Karpas-422 (cell line): ENCODE measurements around the gene RIPK3. TPM values are rescaled to one million over a fixed set of nuclear protein-coding genes. Genes with fewer than 3 reads are reported as not detected.
"Not testable (repeated sequence)": the region's sequence is repeated elsewhere in the genome, so short reads cannot be mapped to it uniquely, and the experiment has no call there.

ENCODE experiments used
- DNase-seq: peaks from one replicate; pipeline ENCODE4 v3.0.0-alpha.2; 2015
- H2AFZ ChIP-seq: fragments of 200-600 bp; sonication (generic); 2 replicates; pipeline ENCODE4 v1.6.1; 2014; ENCODE audit warnings: antibody characterized with exemption, low read length, mixed read lengths
- H3K27ac ChIP-seq: fragments of 200-600 bp; sonication (generic); 2 replicates; pipeline ENCODE4 v1.5.1; 2014; ENCODE audit warnings: mild to moderate bottlenecking, low read length, moderate library complexity
- H3K27me3 ChIP-seq: fragments of 200-600 bp; sonication (generic); 2 replicates; pipeline ENCODE4 v1.6.1; 2014; ENCODE audit warnings: low read length, mixed read lengths
- H3K36me3 ChIP-seq: fragments of 200-600 bp; sonication (generic); 2 replicates; pipeline ENCODE4 v1.6.1; 2014; ENCODE audit warnings: low read length, mixed read lengths; ENCODE audit not compliant: insufficient read depth
- H3K4me1 ChIP-seq: fragments of 200-600 bp; sonication (generic); 2 replicates; pipeline ENCODE4 v1.6.1; 2014; ENCODE audit warnings: mild to moderate bottlenecking, low read length, mixed read lengths
- H3K4me2 ChIP-seq: fragments of 200-600 bp; sonication (generic); 2 replicates; pipeline ENCODE4 v1.6.1; 2014; ENCODE audit warnings: low read length, low read depth, mild to moderate bottlenecking; ENCODE audit not compliant: poor library complexity, severe bottlenecking
- H3K4me3 ChIP-seq: fragments of 200-600 bp; sonication (generic); 2 replicates; pipeline ENCODE4 v1.5.1; 2014; ENCODE audit warnings: mild to moderate bottlenecking, antibody characterized with exemption, low read length, mixed read lengths
- H3K79me2 ChIP-seq: fragments of 200-600 bp; sonication (generic); 2 replicates; pipeline ENCODE4 v1.6.1; 2014; ENCODE audit warnings: mild to moderate bottlenecking, low read length, mixed read lengths
- H3K9ac ChIP-seq: fragments of 200-600 bp; sonication (generic); 2 replicates; pipeline ENCODE4 v1.6.0; 2014; ENCODE audit warnings: low read length
- H3K9me2 ChIP-seq: fragments of 200-600 bp; sonication (generic), shearing (Covaris generic); replicated peaks from 2 replicates; pipeline ENCODE4 v1.6.0; 2014; ENCODE audit warnings: mild to moderate bottlenecking, low read length, moderate library complexity; ENCODE audit not compliant: insufficient read depth
- H3K9me3 ChIP-seq: fragments of 300-700, 200-600 bp; sonication (generic); 2 replicates; pipeline ENCODE4 v1.6.1; 2014; ENCODE audit warnings: low read length, mixed read lengths
- H4K20me1 ChIP-seq: fragments of 200-600 bp; sonication (generic); 2 replicates; pipeline ENCODE4 v1.6.1; 2014; ENCODE audit warnings: mild to moderate bottlenecking, antibody characterized with exemption, low read length, low read depth; ENCODE audit not compliant: insufficient read depth
- total RNA-seq: library from RNA; depleted of rRNA; stranded (reverse); fragments of >200 nt; shearing (Covaris generic); gene quantifications from 2 replicates; pipeline ENCODE4 v1.2.3, GENCODE V29; 2014; ENCODE audit warnings: low replicate concordance

RIPK3 gene
- total RNA-seq, 1 experiment from 2014 or later: 2.3 TPM

GRCh38 chr14:24361326-24361725, 21.5 kb upstream of the RIPK3 start:
- no peak overlapping the region for H3K9ac ChIP-seq
- no peaks in the 10 kb centered on the region for H3K79me2 ChIP-seq
- no peak overlapping the region for H2AFZ ChIP-seq
- no peaks in the 10 kb centered on the region for H3K9me2 ChIP-seq
- no peaks in the 10 kb centered on the region for H3K9me3 ChIP-seq
- no peak overlapping the region for H3K27ac ChIP-seq
- no peak overlapping the region for H3K4me2 ChIP-seq
- no peaks in the 10 kb centered on the region for H3K36me3 ChIP-seq
- H4K20me1 ChIP-seq: no peaks in the 10 kb centered on the region
- no peak for DNase-seq
- H3K4me1 ChIP-seq: peaks cover 13% of the 10 kb centered on the region
- no peaks in the 10 kb centered on the region for H3K27me3 ChIP-seq
- no peak overlapping the region for H3K4me3 ChIP-seq

- DNase-seq: no peak
- no peak overlapping the region for H3K9ac ChIP-seq
- peaks cover 4% of the 10 kb centered on the region for H3K4me1 ChIP-seq
- H2AFZ ChIP-seq: no peak overlapping the region
- H3K4me2 ChIP-seq: no peak overlapping the region
- no peaks in the 10 kb centered on the region for H3K36me3 ChIP-seq
- H3K4me3 ChIP-seq: no peak overlapping the region
- no peaks in the 10 kb centered on the region for H3K9me2 ChIP-seq
- H3K27me3 ChIP-seq: no peaks in the 10 kb centered on the region
- H3K79me2 ChIP-seq: no peaks in the 10 kb centered on the region
- H3K9me3 ChIP-seq: no peaks in the 10 kb centered on the region
- H3K27ac ChIP-seq: no peak overlapping the region
- H4K20me1 ChIP-seq: no peaks in the 10 kb centered on the region
Observed at GRCh38 chr14:24360281-24360680, 20.5 kb upstream of the RIPK3 start.

- H3K27me3 ChIP-seq: no peaks in the 10 kb centered on the region
- no peaks in the 10 kb centered on the region for H3K9me3 ChIP-seq
- H3K79me2 ChIP-seq: no peaks in the 10 kb centered on the region
- H3K4me1 ChIP-seq: no peaks in the 10 kb centered on the region
- H3K27ac ChIP-seq: no peak overlapping the region
- H3K9me2 ChIP-seq: no peaks in the 10 kb centered on the region
- DNase-seq: no peak
- no peak overlapping the region for H3K9ac ChIP-seq
- H3K4me3 ChIP-seq: no peak overlapping the region
- no peak overlapping the region for H3K4me2 ChIP-seq
- H2AFZ ChIP-seq: no peak overlapping the region
- no peaks in the 10 kb centered on the region for H3K36me3 ChIP-seq
- H4K20me1 ChIP-seq: no peaks in the 10 kb centered on the region
Observed at GRCh38 chr14:24356208-24356607, 16.4 kb upstream of the RIPK3 start.

- Histone ChIP-seq H3K4me2 (no peak overlapping the region), H3K27ac (no peak overlapping the region), H2AFZ (no peak overlapping the region), H3K4me1 (no peaks in the 10 kb centered on the region), H3K79me2 (no peaks in the 10 kb centered on the region), H4K20me1 (no peaks in the 10 kb centered on the region), H3K4me3 (no peak overlapping the region), H3K27me3 (no peaks in the 10 kb centered on the region), H3K9me3 (no peaks in the 10 kb centered on the region), H3K9ac (no peak overlapping the region), H3K36me3 (no peaks in the 10 kb centered on the region), H3K9me2 (no peaks in the 10 kb centered on the region)
- DNase-seq: no peak
Observed at GRCh38 chr14:24355009-24355408, 15.2 kb upstream of the RIPK3 start.

- H3K79me2 ChIP-seq, H4K20me1 ChIP-seq, H3K27ac ChIP-seq, H3K4me3 ChIP-seq, H3K27me3 ChIP-seq, DNase-seq, H3K9me2 ChIP-seq, H3K4me1 ChIP-seq, H3K9me3 ChIP-seq, H3K36me3 ChIP-seq, H2AFZ ChIP-seq, H3K4me2 ChIP-seq, H3K9ac ChIP-seq: not testable (repeated sequence)
Observed at GRCh38 chr14:24354482-24354825, 14.7 kb upstream of the RIPK3 start.

- Histone ChIP-seq H3K4me1 (no peaks in the 10 kb centered on the region), H3K9me2 (no peaks in the 10 kb centered on the region), H4K20me1 (no peaks in the 10 kb centered on the region), H3K9ac (no peak overlapping the region), H3K79me2 (no peaks in the 10 kb centered on the region), H3K27me3 (no peaks in the 10 kb centered on the region), H3K4me3 (no peak overlapping the region), H2AFZ (no peak overlapping the region), H3K36me3 (no peaks in the 10 kb centered on the region), H3K27ac (no peak overlapping the region), H3K9me3 (no peaks in the 10 kb centered on the region), H3K4me2 (no peak overlapping the region)
- no peak for DNase-seq
Observed at GRCh38 chr14:24353559-24354481, 14.0 kb upstream of the RIPK3 start.

- no peaks in the 10 kb centered on the region for H4K20me1 ChIP-seq
- H3K9me3 ChIP-seq: no peaks in the 10 kb centered on the region
- no peak overlapping the region for H3K27ac ChIP-seq
- H2AFZ ChIP-seq: no peak overlapping the region
- H3K9ac ChIP-seq: no peak overlapping the region
- H3K36me3 ChIP-seq: no peaks in the 10 kb centered on the region
- no peak overlapping the region for H3K4me3 ChIP-seq
- H3K79me2 ChIP-seq: no peaks in the 10 kb centered on the region
- no peaks in the 10 kb centered on the region for H3K27me3 ChIP-seq
- no peaks in the 10 kb centered on the region for H3K4me1 ChIP-seq
- no peaks in the 10 kb centered on the region for H3K9me2 ChIP-seq
- no peak overlapping the region for H3K4me2 ChIP-seq
- DNase-seq: no peak
Observed at GRCh38 chr14:24351517-24351916, 11.7 kb upstream of the RIPK3 start.

GRCh38 chr14:24349742-24350141, 10.0 kb upstream of the RIPK3 start:
- DNase-seq: no peak
- H3K4me3 ChIP-seq: no peak overlapping the region
- H3K27ac ChIP-seq: no peak overlapping the region
- no peaks in the 10 kb centered on the region for H3K9me3 ChIP-seq
- H3K79me2 ChIP-seq: no peaks in the 10 kb centered on the region
- H2AFZ ChIP-seq: no peak overlapping the region
- no peaks in the 10 kb centered on the region for H3K9me2 ChIP-seq
- no peaks in the 10 kb centered on the region for H4K20me1 ChIP-seq
- no peaks in the 10 kb centered on the region for H3K4me1 ChIP-seq
- no peaks in the 10 kb centered on the region for H3K27me3 ChIP-seq
- H3K4me2 ChIP-seq: no peak overlapping the region
- H3K36me3 ChIP-seq: no peaks in the 10 kb centered on the region
- H3K9ac ChIP-seq: no peak overlapping the region
